NCI-H2196 (cell line): Measurements from ENCODE around the gene NRIP2.
A peak's percentile ranks its signal among the peaks of the same experiment; 100 is the strongest.

Source experiments
- DNase-seq: peaks from one replicate; lab custom pipeline; 2025; ENCODE audit not compliant: unreplicated experiment; lab: John Stamatoyannopoulos, UW

NRIP2 gene

GRCh38 chr12:2851931-2852330 is 17.1 kb upstream of the NRIP2 start:
- no peak for DNase-seq

DNA sequence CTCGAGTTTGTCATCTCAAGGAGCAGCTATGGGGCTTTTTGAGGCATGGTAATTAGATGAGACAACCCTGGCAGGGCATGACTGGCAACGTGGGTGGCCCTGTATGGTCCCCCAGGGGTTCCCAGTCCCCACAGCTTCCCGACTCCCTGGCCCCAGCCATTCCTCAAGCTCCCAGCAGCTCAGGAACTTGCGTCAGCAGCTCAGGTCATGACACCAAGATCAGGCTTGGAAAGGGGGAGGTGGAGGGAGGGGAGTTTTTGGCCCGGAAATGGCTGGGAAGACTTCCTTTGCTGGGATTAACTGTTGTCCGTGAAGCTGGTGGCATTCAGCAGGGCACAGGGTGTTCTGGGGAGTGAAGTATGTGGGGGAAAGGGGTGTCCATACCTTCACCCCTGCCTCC is 10.4 kb upstream of the NRIP2 start:
- DNase-seq, result no peak

- DNase-seq, result no peak
These were observed 10.0 kb upstream of the NRIP2 start for GRCh38 chr12:2844786-2845185.

DNA sequence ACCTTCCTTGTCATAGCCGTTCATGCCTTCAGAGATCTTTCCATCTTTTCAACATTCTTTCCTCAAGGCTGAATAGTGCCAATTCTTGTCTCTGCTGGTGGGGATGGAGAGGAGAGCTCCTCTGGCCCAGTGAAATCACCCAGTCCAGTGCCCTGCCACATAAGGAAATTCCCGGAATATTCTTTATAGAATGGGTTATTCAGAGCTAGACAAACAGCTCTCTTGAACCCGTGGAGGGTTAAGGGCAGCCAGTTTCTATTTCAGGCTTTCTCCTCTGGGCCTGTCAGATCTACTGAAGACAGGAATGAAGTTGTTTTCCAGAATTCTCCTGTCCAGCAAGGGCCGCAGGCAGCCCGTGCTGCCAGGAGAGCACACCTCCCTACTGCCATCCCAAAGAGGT is 8.1 kb upstream of the NRIP2 start:
- DNase-seq, result no peak

DNA sequence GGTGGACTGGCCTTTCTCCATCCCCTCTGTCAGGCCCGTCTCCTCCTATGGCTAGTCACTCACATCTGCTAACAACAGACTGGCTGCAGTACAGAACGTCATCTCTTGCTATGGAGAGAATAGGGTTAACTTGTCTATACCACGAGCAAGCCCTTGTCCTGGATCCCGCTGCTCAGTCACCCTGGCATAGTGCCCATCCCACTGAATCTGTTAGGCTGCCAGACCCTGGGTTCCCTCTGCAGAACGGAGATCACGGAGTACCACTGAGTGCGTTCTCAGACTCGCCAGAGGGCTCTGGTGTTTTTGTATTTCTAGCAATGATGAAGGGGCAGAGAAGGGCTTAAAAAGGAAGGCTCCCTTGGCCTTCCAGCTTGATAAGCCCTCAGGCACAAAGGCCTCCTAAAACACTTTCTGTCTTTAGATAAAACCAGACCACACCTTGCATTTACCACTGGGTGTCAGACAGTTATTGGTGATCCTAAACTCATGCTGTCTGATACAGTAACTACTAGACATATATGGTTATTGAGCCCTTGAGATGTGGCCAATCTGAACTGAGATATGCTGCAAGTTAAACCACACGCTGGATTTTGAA is 6.3 kb upstream of the NRIP2 start:
- DNase-seq, result no peak

DNA sequence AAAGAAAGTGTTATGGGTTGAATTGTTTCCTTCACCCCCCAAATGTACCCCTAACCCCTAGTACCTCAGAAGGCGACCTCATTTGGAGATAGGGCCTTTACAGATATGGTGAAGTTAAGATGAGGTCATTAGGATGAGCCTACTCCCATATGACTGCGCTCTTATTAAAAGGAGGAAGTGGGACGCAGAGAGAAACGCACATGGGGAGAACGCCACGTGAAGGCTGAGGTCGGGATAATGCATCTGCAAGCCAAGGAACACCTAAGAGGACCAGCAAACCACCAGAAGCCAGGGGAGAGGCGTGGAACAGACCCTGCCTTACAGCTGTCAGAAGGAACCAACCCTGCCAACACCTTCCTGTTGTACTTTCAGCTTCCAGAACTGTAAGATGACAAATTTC is 1.7 kb upstream of the NRIP2 start:
- no peak for DNase-seq

DNA sequence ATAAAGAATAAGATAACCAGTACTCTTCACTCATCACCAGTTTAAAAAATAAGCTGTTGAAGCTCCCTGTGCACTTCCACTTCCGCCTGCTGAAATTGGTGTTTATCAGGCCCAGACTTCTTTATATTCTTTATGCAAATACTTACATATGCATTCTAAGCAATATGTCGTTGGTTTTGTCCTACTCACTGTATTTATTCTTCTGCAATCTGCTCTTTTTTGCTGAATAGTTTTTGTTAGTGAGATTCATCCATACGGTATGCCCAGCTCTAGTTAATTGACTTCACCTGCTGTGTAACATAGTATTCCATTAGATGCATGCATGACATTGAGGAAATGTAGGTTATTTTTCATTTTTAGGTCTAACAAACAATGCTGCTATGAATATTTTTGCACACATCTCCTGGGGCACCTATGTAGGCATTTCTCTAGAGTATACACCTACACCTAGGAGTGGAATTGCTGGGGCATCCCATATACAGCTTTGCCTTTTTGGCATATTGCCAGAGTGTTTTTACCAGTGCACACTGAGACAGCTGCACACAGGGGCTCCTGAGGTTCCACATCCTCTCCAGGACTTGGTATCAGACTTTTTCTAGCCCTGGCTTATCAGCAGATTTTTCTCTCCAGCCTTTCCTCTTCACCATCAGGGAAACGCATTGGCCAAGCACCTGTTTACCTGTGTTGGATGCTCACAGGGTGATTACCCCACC is 1.0 kb upstream of the NRIP2 start:
- no peak for DNase-seq

DNA sequence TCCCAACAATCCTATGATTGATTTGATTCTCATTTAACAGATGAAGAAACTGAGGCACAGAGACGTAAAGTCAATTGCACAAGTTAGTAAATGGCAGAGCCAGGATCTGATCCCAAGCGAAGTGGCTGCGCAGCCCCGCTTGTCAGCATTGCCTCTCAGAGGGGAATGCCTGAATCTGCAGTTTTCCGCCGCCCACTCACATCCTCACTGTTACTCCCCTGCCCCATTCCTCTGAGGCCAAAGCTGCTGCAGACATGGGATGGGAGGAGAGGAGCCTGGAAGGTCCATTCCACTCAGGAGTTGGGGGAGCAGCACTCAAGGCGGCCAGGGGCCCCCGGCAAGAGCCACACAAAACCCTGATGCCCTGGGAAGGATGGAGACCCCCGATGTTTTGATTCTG is 1.0 kb downstream of the NRIP2 start:
- DNase-seq, result no peak

- no peak for DNase-seq
These were observed 1.5 kb downstream of the NRIP2 start for GRCh38 chr12:2833327-2833726.

- no peak for DNase-seq
These were observed 2.2 kb downstream of the NRIP2 start for GRCh38 chr12:2832550-2833127.

GRCh38 chr12:2829275-2829674 is 5.6 kb downstream of the NRIP2 start:
- no peak for DNase-seq

GRCh38 chr12:2826721-2827515 is 7.9 kb downstream of the NRIP2 start:
- no peak for DNase-seq

GRCh38 chr12:2826036-2826435 is 8.8 kb downstream of the NRIP2 start:
- no peak for DNase-seq

GRCh38 chr12:2825132-2825531 is 9.7 kb downstream of the NRIP2 start:
- DNase-seq, result no peak

DNA sequence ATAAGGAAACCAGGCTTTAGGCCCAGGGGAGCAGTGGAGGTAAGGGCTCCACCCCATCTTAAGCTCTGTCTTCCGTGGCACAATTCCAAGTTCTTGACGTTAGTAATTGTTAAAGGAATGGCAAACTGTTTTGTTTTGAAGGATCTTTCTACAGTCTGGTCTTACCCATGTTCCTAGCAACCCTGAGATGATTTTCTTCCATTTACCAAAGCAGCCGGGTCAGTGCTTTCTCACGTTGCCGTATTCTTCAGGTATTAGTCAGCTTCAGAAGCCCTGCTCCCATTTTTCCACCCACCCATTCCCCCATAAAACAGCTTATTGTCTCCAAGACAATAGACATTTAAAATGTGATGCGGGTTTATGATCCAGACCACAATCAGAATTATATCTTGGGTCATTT is 10.3 kb downstream of the NRIP2 start:
- no peak for DNase-seq

DNA sequence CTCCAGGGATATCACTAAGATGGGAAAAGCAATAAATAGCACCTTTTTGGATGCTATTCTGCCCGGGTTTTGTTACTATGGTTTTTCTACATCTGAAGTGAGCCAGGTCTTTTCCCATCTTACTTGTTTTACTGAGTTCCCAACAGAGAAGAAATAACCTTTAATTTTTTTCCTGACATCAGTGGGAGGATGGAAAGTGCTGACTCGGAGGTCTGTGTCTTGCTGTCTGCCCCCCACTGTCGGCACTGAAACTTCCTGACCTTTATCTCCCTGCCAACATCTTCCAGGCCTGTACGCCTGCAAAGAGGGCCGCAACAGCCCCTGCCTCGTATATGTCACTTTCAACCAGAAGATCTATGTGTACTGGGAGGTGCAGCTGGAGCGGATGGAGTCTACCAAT is 11.4 kb downstream of the NRIP2 start:
- DNase-seq, result no peak

GRCh38 chr12:2820432-2820831 is 14.4 kb downstream of the NRIP2 start:
- no peak for DNase-seq

- DNase-seq, result no peak
These were observed 15.0 kb downstream of the NRIP2 start for GRCh38 chr12:2819810-2820209.

GRCh38 chr12:2813214-2814185 is 21.3 kb downstream of the NRIP2 start:
- DNase-seq, result peak; percentile 14

DNA sequence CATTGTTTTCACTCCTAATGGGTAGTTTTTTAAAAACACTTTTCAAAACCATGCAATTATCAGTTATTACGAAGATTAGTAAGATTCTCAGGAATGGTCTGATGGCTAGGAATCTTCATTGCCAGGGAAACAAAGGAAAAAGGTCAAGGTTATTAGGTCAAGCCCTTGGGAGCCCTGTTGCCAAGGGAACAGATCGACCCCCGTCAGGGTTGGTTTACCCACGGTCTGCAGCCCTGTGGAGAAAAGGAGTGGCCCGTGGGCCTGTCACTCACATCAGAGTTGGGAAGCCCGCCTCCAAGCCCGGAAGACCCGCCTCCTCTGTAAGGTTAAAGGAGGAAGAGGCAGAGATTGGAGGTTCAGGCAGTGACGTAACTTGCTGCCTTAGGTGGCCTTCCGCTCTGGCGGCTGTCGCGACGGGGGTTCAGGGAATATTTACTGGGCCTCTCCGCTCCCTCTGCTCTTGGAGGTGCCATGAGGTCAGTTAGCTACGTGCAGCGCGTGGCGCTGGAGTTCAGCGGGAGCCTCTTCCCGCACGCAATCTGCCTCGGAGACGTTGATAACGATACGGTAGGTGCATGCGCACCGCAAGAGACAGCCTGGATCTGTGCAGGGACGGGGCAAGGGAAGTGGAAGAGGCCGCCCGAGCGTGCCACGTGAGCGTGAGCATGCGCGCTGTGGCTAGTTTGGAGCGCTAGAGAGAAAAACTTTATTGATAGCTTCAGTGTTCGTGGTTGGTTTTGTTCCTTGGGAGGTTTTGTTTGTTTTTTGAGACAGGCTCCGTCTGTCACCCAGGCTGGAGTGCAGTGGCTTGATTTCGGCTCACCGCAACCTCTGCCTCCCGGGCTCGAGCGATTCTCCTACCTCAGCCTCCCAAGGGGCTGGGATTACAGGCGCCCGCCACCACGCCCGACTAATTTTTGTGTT is 22.3 kb downstream of the NRIP2 start, which contains the start of gene ITFG2:
Gene ITFG2, plus strand, starts transcription at position 379 of the 924 bp plus-strand sequence. Its CDS starts 93 bp downstream, at position 472.
- DNase-seq, result peak; percentile 91
